Effector memory CD4-positive, alpha-beta T cell (primary cell): ENCODE data around the gene TIMP3.
"Not testable (repeated sequence)": the region's sequence is repeated elsewhere in the genome, so short reads cannot be mapped to it uniquely, and the experiment has no call there.

Source experiments
- DNase-seq, 3 donors: peaks; one replicate each; pipeline ENCODE4 v3.0.0-alpha.2; 2020
- H3K27ac ChIP-seq: 2 replicates; pipeline ENCODE4 v1.7.0; 2013; ENCODE audit warnings: mild to moderate bottlenecking, low read length, moderate library complexity; ENCODE audit not compliant: insufficient read depth, poor library complexity, severe bottlenecking
- H3K27me3 ChIP-seq: replicated peaks from 2 replicates; pipeline ENCODE4 v1.7.0; 2013; ENCODE audit warnings: mild to moderate bottlenecking, low read length; ENCODE audit not compliant: insufficient read depth, control insufficient read depth, poor library complexity, severe bottlenecking
- H3K36me3 ChIP-seq: 2 replicates; pipeline ENCODE4 v1.7.0; 2013; ENCODE audit warnings: mild to moderate bottlenecking, low read length, moderate library complexity; ENCODE audit not compliant: control insufficient read depth, insufficient read depth
- H3K4me1 ChIP-seq: 2 replicates; pipeline ENCODE4 v1.7.0; 2013; ENCODE audit warnings: low read length, mild to moderate bottlenecking; ENCODE audit not compliant: control insufficient read depth, insufficient read depth, poor library complexity, severe bottlenecking
- H3K4me3 ChIP-seq: 2 replicates; pipeline ENCODE4 v1.7.0; 2013; ENCODE audit warnings: low read length, low read depth, mild to moderate bottlenecking; ENCODE audit not compliant: insufficient read depth, poor library complexity, severe bottlenecking
- H3K9me3 ChIP-seq: 2 replicates; pipeline ENCODE4 v1.7.0; 2013; ENCODE audit warnings: mild to moderate bottlenecking, low read length, moderate library complexity; ENCODE audit not compliant: control insufficient read depth
- total RNA-seq, 3 donors: gene quantifications; one replicate each; lab custom pipeline; 2026; lab: John Stamatoyannopoulos, UW

The TIMP3 gene
- total RNA-seq: 0 to 0.19 (median 0) reads per million in 3 donors

DNA sequence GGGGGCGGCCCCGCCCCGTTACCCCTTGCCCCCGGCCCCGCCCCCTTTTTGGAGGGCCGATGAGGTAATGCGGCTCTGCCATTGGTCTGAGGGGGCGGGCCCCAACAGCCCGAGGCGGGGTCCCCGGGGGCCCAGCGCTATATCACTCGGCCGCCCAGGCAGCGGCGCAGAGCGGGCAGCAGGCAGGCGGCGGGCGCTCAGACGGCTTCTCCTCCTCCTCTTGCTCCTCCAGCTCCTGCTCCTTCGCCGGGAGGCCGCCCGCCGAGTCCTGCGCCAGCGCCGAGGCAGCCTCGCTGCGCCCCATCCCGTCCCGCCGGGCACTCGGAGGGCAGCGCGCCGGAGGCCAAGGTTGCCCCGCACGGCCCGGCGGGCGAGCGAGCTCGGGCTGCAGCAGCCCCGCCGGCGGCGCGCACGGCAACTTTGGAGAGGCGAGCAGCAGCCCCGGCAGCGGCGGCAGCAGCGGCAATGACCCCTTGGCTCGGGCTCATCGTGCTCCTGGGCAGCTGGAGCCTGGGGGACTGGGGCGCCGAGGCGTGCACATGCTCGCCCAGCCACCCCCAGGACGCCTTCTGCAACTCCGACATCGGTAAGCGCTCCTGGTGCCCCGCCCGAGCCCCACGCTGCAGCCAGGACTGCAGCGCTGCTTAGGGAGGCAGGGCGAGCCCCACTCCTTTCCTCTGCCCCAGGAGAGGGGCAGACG, at the start of gene TIMP3:
Gene TIMP3, plus strand, starts transcription at position 169 of the 700 bp plus-strand sequence. Its CDS starts 297 bp downstream, at position 466.
- Histone ChIP-seq H3K27ac (no peak within 1 kb of the TSS), H3K4me3 (no peak within 1 kb of the TSS), H3K36me3 (no peaks in the 10 kb centered on the region), H3K27me3 (peaks cover 37% of the 10 kb centered on the region), H3K9me3 (no peaks in the 10 kb centered on the region), H3K4me1 (no peaks in the 10 kb centered on the region)
- DNase-seq: no peak

DNA sequence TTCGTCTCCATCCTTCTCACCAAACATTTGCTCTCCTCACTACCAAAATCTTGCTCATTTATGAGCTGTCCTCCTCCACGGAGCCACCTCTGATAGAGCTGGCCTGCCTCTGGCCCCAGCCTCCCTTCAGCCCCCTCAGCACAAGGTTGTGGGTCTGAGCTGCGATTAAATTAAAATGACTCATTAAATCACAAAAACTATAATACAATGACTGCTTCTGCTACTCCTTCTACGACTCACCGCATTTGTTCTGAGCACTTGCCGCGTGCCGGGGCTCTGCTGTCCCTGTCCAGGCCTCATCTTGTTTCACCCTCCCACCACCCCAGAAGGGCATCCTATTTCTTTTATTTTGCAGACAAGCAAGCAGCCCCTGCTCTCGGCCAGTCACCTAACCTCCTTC, 49.2 kb upstream of the TIMP3 start:
- Histone ChIP-seq H3K4me1 (no peaks in the 10 kb centered on the region), H3K36me3 (no peaks in the 10 kb centered on the region), H3K9me3 (no peaks in the 10 kb centered on the region), H3K27me3 (no peaks in the 10 kb centered on the region), H3K27ac (no peak overlapping the region), H3K4me3 (no peak overlapping the region)
- DNase-seq: no peak

DNA sequence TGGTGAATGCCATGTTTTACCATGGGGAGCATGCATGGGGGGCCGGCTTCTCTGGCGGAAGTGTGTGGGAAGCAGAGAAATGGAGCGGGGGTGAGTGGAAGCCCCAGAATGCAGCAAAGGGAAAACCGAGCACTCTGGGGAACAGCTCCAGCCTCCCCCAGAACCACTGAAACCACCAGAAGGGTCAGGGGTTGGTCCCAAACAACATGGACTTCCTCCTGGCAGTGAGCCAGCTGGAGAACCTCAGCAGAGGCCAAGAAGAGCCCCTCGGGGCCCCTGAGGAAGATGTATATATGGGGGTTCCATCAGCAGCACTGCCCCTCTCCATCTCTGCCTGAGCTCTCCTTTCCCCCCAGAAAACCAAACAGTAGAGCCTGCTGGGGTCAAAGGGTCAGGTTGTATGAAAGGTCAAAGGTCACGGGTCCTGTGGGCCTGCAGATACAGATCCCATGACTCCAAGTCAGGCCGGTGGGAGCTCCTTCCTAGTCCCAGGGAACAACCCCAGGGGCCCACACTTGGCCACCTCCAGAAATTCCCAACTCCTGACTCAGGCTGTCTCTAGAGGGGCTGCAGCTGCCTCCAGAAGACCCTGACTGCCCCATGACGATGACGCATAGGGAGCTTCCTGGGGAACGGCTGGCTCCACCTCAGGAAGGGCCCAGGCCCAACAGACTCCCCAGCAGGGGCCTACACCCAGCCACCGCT, 48.5 kb upstream of the TIMP3 start:
- no peaks in the 10 kb centered on the region for H3K36me3 ChIP-seq
- H3K9me3 ChIP-seq: no peaks in the 10 kb centered on the region
- no peak overlapping the region for H3K27ac ChIP-seq
- no peak overlapping the region for H3K4me3 ChIP-seq
- DNase-seq: no peak
- H3K4me1 ChIP-seq: no peaks in the 10 kb centered on the region
- no peaks in the 10 kb centered on the region for H3K27me3 ChIP-seq

DNA sequence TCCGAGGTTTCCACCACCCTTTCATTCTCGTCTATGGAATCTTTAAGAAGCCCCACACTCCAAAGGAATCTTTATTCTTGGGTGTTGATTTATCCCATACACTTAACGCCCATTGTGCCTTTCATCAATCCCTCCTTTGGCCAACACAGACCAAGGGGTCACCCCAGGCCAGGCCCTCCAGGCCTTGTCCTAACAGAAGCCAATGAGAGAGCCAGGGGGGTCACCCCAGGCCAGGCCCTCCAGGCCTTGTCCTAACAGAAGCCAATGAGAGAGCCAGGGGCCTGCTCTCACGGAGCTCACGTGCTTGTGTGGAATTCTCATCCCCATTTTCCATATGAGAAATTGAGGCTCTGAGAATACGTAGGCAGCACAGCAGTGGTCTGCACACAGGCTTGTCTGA, 47.9 kb upstream of the TIMP3 start:
- no peak for DNase-seq
- Histone ChIP-seq H3K36me3 (no peaks in the 10 kb centered on the region), H3K27ac (no peak overlapping the region), H3K4me3 (no peak overlapping the region), H3K27me3 (no peaks in the 10 kb centered on the region), H3K4me1 (no peaks in the 10 kb centered on the region), H3K9me3 (no peaks in the 10 kb centered on the region)

DNA sequence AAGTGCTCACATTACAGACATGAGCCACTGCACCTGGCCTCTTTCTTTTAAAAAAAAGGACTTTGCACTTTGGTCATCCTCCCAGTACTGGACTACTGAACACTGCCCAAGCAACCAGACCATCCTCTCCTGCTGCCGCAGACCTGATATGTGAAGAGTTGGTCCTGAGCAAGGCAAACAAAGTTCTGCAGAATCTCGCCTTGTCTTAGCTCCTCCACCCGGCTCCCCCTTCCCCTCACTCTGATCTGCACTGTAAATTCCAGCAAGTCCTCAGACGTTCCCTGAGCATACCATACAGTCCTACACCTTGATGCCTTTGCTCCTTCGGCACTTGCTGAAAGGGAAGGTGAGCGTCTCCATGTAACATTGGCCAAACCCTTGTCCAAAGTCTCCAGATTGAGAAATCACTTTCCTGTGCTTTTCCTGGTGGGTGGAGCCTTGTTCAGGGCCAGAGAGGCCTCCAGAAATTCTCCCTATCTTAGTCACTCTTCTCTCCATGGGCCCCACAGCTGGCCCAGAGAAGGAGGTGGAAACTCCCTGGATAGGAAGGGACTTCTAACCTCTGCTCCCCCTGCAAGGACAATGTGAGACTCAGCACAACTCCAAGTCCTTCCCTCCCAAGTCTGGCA, 47.0 kb upstream of the TIMP3 start:
- no peak for DNase-seq
- no peaks in the 10 kb centered on the region for H3K9me3 ChIP-seq

DNA sequence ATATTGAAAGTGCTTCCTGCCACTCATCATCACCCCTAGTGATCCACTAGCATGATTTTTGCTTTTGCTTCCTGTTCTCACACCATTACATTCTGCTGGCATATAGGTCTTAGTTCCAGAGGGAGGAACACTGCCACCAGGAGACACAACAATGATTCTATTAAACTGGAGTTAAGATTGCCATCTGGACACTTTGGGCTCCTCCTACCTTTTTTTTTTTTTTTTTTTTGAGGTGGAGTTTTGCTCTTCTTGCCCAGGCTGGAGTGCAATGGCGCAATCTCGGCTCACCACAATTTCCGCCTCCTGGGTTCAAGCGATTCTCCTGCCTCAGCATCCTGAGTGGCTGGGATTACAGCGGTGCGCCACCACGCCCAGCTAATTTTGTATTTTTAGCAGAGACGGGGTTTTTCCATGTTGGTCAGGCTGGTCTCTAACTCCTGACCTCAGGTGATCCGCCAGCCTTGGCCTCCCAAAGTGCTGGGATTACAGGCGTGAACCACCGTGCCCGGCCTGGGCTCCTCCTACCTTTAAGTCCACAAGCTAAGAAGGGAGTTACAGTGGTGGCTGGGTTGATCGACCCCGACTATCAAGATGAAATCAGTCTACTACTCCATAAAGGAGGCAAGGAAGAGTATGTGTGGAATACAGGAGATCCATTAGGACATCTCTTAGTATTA, 44.3 kb upstream of the TIMP3 start:
- H3K36me3 ChIP-seq, H3K27me3 ChIP-seq, H3K27ac ChIP-seq, H3K4me3 ChIP-seq, DNase-seq, H3K9me3 ChIP-seq, H3K4me1 ChIP-seq: not testable (repeated sequence)

More for the DNA sequence above, 47.0 kb upstream of the TIMP3 start:
- Histone ChIP-seq H3K4me1 (no peaks in the 10 kb centered on the region), H3K4me3 (no peak overlapping the region), H3K36me3 (no peaks in the 10 kb centered on the region), H3K27me3 (no peaks in the 10 kb centered on the region), H3K27ac (no peak overlapping the region)

DNA sequence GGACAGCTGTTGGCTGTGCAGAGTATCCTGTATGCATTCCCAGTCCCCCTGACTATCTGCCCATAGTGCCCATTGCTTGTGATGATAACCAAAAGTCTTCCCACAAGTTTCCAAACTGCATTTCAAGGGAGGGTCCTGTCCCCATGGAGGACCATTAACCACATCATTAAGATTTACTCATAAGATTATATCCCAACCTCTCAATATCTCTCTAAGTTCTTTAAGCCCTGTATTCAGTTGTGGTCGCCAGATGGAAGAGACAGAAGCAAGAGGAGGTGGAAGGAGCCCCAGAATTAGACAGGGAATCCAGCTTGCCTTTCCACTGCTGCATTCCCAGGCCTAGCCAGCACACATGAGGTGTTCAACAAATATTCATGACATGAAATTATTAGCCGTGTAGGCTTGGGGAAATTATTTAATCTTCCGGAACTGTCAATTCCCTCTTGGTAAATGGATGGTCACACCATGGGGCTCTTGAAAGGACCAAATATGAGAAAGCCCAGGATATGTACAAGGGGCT, 42.6 kb upstream of the TIMP3 start:
- peaks cover 14% of the 10 kb centered on the region for H3K27me3 ChIP-seq
- DNase-seq: no peak
- no peak overlapping the region for H3K27ac ChIP-seq
- no peaks in the 10 kb centered on the region for H3K36me3 ChIP-seq
- H3K9me3 ChIP-seq: no peaks in the 10 kb centered on the region
- no peak overlapping the region for H3K4me3 ChIP-seq
- no peaks in the 10 kb centered on the region for H3K4me1 ChIP-seq

DNA sequence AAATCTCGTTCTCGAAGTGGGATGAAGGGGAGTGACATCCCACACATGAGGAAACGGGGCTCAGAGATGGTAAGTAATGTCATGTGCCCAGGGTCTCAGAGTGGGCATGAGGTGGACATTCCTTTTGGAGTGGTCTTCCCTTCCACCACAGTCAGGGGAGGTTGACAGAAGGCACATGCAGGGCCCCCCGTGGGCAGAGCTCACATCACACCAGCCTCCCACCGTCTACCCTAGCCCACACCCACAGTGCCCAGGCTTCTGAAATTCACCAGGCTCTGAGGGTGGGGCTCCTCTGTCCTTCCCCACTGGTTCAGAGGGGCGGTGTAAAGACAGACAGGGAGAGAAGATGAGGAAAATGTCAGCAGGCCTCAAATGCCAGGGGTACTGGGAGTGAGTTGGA, 41.1 kb upstream of the TIMP3 start:
- no peaks in the 10 kb centered on the region for H3K4me1 ChIP-seq
- H3K27ac ChIP-seq: no peak overlapping the region
- no peak overlapping the region for H3K4me3 ChIP-seq
- no peaks in the 10 kb centered on the region for H3K9me3 ChIP-seq
- H3K27me3 ChIP-seq: peaks cover 14% of the 10 kb centered on the region
- no peaks in the 10 kb centered on the region for H3K36me3 ChIP-seq
- DNase-seq: no peak

DNA sequence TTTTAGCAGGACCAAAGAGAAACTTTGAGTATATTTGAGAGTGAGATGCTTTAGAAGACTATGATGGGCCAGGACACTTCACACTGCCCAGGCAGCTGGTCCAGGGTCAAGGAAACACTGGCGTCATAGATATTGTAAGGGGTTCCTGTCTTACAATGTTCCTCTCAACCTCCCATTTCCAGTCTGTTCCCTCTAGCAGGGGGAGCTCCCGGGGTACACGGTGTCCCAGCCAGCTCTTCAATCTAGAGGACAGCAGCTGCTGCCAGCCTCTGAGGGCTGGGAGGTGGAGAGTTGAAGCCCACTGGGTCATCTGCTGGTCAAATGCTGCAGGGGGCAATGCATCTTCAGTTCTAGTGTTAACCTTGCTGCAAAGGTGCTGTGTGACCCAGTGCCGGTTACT, 40.7 kb upstream of the TIMP3 start:
- H3K4me3 ChIP-seq: no peak overlapping the region

More for the DNA sequence above, 40.7 kb upstream of the TIMP3 start:
- H3K9me3 ChIP-seq: no peaks in the 10 kb centered on the region
- no peaks in the 10 kb centered on the region for H3K36me3 ChIP-seq
- DNase-seq: no peak
- no peak overlapping the region for H3K27ac ChIP-seq
- H3K27me3 ChIP-seq: peaks cover 14% of the 10 kb centered on the region
- H3K4me1 ChIP-seq: no peaks in the 10 kb centered on the region
